HepG2 (cell line): Measurements from ENCODE around the gene SEC62. TPM values are rescaled to one million over a fixed set of nuclear protein-coding genes. Genes with fewer than 3 reads are reported as not detected.

Experiments
- AHR ChIP-seq: IDR thresholded peaks from 2 replicates; pipeline ENCODE4 v1.6.1; 2018; ENCODE audit warnings: missing genetic modification reagents, missing compliant biosample characterization
- ATF7 ChIP-seq, 2 experiments: fragments of 450-650 bp in 1 of 2; sonication (generic) in 1 of 2; formaldehyde crosslinking in 1 of 2; IDR thresholded peaks; 2 replicates each; pipeline versions ENCODE4 v1.4.0 to v1.6.1; 2016 to 2020; ENCODE audit warnings: antibody characterized with exemption in 1 of 2, mild to moderate bottlenecking in 1 of 2, missing genetic modification reagents in 1 of 2
- LCORL ChIP-seq, 2 experiments: fragments of 450-650 bp in 1 of 2; sonication (generic) in 1 of 2; formaldehyde crosslinking in 1 of 2; IDR thresholded peaks; 2 replicates each; pipeline versions ENCODE4 v1.5.0 to v1.6.1; 2017 to 2020; ENCODE audit warnings: antibody characterized with exemption in 1 of 2, missing genetic modification reagents in 1 of 2
- POGZ ChIP-seq: sonication (generic); formaldehyde crosslinking; IDR thresholded peaks from 2 replicates; pipeline ENCODE4 v1.4.0; 2020; ENCODE audit warnings: mild to moderate bottlenecking, missing genetic modification reagents
- SOX6 ChIP-seq, 2 experiments: fragments of 450-650 bp in 1 of 2; sonication (generic) in 1 of 2; formaldehyde crosslinking in 1 of 2; IDR thresholded peaks; 2 replicates each; pipeline versions ENCODE4 v1.4.0 to v1.6.1; 2017 to 2020; ENCODE audit warnings: antibody characterized with exemption in 1 of 2, mild to moderate bottlenecking in 1 of 2, missing genetic modification reagents in 1 of 2
- TP53 ChIP-seq: sonication (generic); formaldehyde crosslinking; conservative IDR thresholded peaks from 2 replicates; pipeline ENCODE4 v1.4.0; 2020; ENCODE audit warnings: missing genetic modification reagents
- ZNF160 ChIP-seq: sonication (generic); formaldehyde crosslinking; IDR thresholded peaks from 2 replicates; pipeline ENCODE4 v1.8.0; 2022; ENCODE audit warnings: mild to moderate bottlenecking, inconsistent platforms, missing genetic modification reagents
- ZNF264 ChIP-seq: sonication (generic); formaldehyde crosslinking; IDR thresholded peaks from 2 replicates; pipeline ENCODE4 v1.4.0; 2020; ENCODE audit warnings: missing genetic modification reagents
- ZNF44 ChIP-seq: sonication (generic); formaldehyde crosslinking; IDR thresholded peaks from 2 replicates; pipeline ENCODE4 v1.5.1; 2020; ENCODE audit warnings: mild to moderate bottlenecking, missing genetic modification reagents
- ZNF720 ChIP-seq: sonication (generic); formaldehyde crosslinking; IDR thresholded peaks from 2 replicates; pipeline ENCODE4 v1.4.0; 2020; ENCODE audit warnings: missing genetic modification reagents
- ZNF790 ChIP-seq: sonication (generic); formaldehyde crosslinking; IDR thresholded peaks from 2 replicates; pipeline ENCODE4 v1.8.0; 2022; ENCODE audit warnings: missing genetic modification reagents, mild to moderate bottlenecking, borderline replicate concordance
- polyA plus RNA-seq, 8 experiments: library from polyadenylated mRNA; depleted of rRNA in 3 of 8; stranded (reverse) in 7 of 8; unstranded in 1 of 8; fragments of >200 nt; fragmentation: Illumina TruSeq in 4 of 8; extraction: Trizol in 4 of 8; gene quantifications; 2 replicates each; pipeline versions ENCODE4 v1.2.1 to v1.2.3, GENCODE V29; 2011 to 2016; ENCODE audit warnings: low read depth in 4 of 8, missing spikeins in 1 of 8, mixed read lengths in 1 of 8; ENCODE audit not compliant: insufficient read depth in 1 of 8
- total RNA-seq, 5 experiments: library from RNA; depleted of rRNA; stranded (reverse); fragments of >200 nt; fragmentation: Illumina TruSeq; extraction: Trizol; gene quantifications; 2 replicates each; pipeline ENCODE4 v1.2.3, GENCODE V29; 2016; ENCODE audit warnings: low read depth in 1 of 5
- TF ChIP-seq, protein P1 (sequence below): sonication (generic); formaldehyde crosslinking; IDR thresholded peaks from 2 replicates; pipeline ENCODE4 v1.5.0; 2020; ENCODE audit warnings: mild to moderate bottlenecking, missing genetic modification reagents
- TF ChIP-seq, protein P2 (sequence below): sonication (generic); formaldehyde crosslinking; IDR thresholded peaks from one replicate; pipeline ENCODE4 v1.5.1; 2020; ENCODE audit warnings: mild to moderate bottlenecking, missing genetic modification reagents; ENCODE audit errors: not compliant biosample characterization
- TF ChIP-seq, protein P3 (sequence below): sonication (generic); formaldehyde crosslinking; IDR thresholded peaks from 2 replicates; pipeline ENCODE4 v1.4.0; 2020; ENCODE audit warnings: missing genetic modification reagents

Gene SEC62
- total and polyA plus RNA-seq, 2 of the 13 experiments (the other 11 are each of a cell fraction or from before 2014, with no cell fraction given) = 54.0 to 68.7 TPM

DNA sequence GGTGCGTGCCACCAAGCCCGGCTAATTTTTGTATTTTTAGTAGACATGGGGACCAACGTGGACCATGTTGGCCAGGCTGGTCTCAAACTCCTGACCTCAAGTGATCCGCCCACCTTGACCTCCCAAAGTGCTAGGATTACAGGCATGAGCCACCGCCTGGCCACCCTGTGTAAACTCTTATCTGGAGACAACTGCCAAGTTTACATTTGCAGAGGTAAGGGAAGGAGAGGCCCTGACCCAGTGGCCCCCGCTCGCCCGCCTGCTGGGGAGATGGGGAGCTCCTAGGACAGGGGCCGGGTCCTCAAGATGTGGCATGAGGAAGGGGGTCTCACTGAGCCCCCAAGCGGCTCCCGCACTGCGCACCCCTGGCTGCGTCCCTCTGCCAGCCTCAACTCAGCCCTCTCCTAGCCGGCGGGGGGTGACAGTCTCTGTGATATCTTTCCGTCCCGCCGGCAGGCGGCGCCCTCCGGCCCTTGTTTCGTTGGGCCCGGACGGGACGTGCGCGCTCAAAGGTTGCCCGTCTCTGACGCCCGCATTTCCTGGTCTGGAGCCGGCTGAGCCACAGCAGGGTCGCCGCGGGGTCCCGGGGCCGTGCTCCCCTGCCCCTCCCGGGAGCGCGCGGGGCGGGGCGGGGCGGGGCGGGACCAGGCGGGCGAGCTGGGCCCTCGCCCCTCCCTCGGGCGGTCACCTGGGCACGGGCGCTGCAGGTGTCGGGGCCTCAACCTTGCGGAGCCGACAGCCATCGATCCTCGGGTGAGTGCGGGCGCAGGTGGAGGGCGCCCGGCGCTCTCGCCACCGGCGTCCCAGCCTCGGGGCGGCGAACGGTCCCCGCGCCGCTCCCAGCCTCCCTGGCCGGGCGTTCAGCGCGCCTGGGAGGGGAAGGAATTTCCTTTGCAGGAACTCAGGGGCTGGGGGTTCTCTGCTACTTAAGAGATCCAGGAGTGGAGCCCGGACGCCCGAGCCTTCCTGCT lies 71.1 kb downstream of the SEC62 start, which contains the start of gene GPR160 (continued):
- TF ChIP-seq, protein P1, sequence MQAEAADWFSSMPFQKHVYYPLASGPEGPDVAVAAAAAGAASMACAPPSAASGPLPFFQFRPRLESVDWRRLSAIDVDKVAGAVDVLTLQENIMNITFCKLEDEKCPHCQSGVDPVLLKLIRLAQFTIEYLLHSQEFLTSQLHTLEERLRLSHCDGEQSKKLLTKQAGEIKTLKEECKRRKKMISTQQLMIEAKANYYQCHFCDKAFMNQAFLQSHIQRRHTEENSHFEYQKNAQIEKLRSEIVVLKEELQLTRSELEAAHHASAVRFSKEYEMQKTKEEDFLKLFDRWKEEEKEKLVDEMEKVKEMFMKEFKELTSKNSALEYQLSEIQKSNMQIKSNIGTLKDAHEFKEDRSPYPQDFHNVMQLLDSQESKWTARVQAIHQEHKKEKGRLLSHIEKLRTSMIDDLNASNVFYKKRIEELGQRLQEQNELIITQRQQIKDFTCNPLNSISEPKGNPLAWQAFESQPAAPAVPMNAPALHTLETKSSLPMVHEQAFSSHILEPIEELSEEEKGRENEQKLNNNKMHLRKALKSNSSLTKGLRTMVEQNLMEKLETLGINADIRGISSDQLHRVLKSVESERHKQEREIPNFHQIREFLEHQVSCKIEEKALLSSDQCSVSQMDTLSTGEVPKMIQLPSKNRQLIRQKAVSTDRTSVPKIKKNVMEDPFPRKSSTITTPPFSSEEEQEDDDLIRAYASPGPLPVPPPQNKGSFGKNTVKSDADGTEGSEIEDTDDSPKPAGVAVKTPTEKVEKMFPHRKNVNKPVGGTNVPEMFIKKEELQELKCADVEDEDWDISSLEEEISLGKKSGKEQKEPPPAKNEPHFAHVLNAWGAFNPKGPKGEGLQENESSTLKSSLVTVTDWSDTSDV (CRISPR knock-in tag) = no peak
- no peak for TF ChIP-seq ZNF720 (CRISPR knock-in tag)
- TF ChIP-seq, protein P2, sequence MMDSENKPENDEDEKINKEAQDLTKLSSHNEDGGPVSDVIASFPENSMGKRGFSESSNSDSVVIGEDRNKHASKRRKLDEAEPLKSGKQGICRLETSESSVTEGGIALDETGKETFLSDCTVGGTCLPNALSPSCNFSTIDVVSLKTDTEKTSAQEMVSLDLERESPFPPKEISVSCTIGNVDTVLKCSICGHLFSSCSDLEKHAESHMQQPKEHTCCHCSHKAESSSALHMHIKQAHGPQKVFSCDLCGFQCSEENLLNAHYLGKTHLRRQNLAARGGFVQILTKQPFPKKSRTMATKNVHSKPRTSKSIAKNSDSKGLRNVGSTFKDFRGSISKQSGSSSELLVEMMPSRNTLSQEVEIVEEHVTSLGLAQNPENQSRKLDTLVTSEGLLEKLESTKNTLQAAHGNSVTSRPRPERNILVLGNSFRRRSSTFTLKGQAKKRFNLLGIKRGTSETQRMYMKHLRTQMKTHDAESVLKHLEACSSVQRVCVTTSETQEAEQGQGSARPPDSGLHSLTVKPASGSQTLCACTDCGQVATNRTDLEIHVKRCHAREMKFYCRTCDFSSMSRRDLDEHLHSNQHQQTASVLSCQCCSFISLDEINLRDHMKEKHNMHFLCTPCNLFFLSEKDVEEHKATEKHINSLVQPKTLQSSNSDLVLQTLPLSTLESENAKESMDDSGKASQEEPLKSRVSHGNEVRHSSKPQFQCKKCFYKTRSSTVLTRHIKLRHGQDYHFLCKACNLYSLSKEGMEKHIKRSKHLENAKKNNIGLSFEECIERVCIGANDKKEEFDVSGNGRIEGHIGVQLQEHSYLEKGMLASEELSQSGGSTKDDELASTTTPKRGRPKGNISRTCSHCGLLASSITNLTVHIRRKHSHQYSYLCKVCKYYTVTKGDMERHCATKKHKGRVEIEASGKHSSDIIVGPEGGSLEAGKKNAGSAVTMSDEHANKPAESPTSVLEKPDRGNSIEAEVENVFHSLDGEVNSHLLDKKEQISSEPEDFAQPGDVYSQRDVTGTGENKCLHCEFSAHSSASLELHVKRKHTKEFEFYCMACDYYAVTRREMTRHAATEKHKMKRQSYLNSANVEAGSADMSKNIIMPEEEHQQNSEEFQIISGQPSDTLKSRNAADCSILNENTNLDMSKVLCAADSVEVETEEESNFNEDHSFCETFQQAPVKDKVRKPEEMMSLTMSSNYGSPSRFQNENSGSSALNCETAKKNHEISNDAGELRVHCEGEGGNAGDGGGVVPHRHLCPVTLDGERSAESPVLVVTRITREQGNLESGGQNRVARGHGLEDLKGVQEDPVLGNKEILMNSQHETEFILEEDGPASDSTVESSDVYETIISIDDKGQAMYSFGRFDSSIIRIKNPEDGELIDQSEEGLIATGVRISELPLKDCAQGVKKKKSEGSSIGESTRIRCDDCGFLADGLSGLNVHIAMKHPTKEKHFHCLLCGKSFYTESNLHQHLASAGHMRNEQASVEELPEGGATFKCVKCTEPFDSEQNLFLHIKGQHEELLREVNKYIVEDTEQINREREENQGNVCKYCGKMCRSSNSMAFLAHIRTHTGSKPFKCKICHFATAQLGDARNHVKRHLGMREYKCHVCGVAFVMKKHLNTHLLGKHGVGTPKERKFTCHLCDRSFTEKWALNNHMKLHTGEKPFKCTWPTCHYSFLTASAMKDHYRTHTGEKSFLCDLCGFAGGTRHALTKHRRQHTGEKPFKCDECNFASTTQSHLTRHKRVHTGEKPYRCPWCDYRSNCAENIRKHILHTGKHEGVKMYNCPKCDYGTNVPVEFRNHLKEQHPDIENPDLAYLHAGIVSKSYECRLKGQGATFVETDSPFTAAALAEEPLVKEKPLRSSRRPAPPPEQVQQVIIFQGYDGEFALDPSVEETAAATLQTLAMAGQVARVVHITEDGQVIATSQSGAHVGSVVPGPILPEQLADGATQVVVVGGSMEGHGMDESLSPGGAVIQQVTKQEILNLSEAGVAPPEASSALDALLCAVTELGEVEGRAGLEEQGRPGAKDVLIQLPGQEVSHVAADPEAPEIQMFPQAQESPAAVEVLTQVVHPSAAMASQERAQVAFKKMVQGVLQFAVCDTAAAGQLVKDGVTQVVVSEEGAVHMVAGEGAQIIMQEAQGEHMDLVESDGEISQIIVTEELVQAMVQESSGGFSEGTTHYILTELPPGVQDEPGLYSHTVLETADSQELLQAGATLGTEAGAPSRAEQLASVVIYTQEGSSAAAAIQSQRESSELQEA (CRISPR knock-in tag) = peak; percentile 22
- TF ChIP-seq ZNF44 (CRISPR knock-in tag) = 0 out of 2 replicates have a peak, but pooled peaks have one; percentile 44
- TF ChIP-seq, protein P3, sequence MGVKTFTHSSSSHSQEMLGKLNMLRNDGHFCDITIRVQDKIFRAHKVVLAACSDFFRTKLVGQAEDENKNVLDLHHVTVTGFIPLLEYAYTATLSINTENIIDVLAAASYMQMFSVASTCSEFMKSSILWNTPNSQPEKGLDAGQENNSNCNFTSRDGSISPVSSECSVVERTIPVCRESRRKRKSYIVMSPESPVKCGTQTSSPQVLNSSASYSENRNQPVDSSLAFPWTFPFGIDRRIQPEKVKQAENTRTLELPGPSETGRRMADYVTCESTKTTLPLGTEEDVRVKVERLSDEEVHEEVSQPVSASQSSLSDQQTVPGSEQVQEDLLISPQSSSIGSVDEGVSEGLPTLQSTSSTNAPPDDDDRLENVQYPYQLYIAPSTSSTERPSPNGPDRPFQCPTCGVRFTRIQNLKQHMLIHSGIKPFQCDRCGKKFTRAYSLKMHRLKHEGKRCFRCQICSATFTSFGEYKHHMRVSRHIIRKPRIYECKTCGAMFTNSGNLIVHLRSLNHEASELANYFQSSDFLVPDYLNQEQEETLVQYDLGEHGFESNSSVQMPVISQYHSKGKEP = 0 out of 2 replicates have a peak, but pooled peaks have one; percentile 26
- TF ChIP-seq ATF7 (IDR thresholded peaks at IDR 0.05) = no peak
- TF ChIP-seq ATF7 (CRISPR knock-in tag; IDR thresholded peaks at IDR 0.05) = no peak
- peak; percentile 88 for TF ChIP-seq POGZ (CRISPR knock-in tag)
- TF ChIP-seq SOX6 (IDR thresholded peaks at IDR 0.05) = no peak
- TF ChIP-seq SOX6 (CRISPR knock-in tag; IDR thresholded peaks at IDR 0.05) = peak; percentile 60
- no peak for TF ChIP-seq LCORL (IDR thresholded peaks at IDR 0.05)
- TF ChIP-seq LCORL (CRISPR knock-in tag; IDR thresholded peaks at IDR 0.05) = peak; percentile 91
- TF ChIP-seq ZNF790 = peak; percentile 65; the same call in 1 of the 2 replicates
- peak; percentile 36; the same call in 1 of the 2 replicates for TF ChIP-seq ZNF160 (CRISPR knock-in tag)
- no peak for TF ChIP-seq TP53 (CRISPR knock-in tag)
- TF ChIP-seq ZNF264 (CRISPR knock-in tag) = peak; percentile 49; the same call in 1 of the 2 replicates
- no peak for TF ChIP-seq AHR (CRISPR knock-in tag)
